PC-3 (cell line): Measurements from ENCODE around the gene STX8.

Experiments
- CTCF ChIP-seq: fragments of 300-600 bp; sonication (generic); conservative IDR thresholded peaks from 2 replicates; pipeline ENCODE4 v1.5.1; 2017; ENCODE audit warnings: antibody characterized with exemption, low read depth, mild to moderate bottlenecking, low read length
- EZH2phosphoT487 ChIP-seq: fragments of 300-600 bp; sonication (generic); IDR thresholded peaks from 2 replicates; pipeline ENCODE4 v1.6.1; 2018; ENCODE audit warnings: mild to moderate bottlenecking, antibody characterized with exemption, low read length, borderline replicate concordance

- TF ChIP-seq EZH2phosphoT487 (no peak), CTCF (no peak)
These were observed 290.7 kb downstream of the STX8 start for GRCh38 chr17:9284884-9285283.
